Psoas muscle (tissue), 8 donors: Measurements from ENCODE around the gene HTT-AS. TPM values are rescaled to one million over a fixed set of nuclear protein-coding genes. Genes with fewer than 3 reads are reported as not detected.

ENCODE experiments used
- ATAC-seq, 4 donors: fragments of 200-7000 bp; cut with Tn5 transposase; one replicate each; pipeline ENCODE4 v1.9.1; 2020; ENCODE audit warnings: moderate library complexity in 3 of 4, mild to moderate bottlenecking in 2 of 4
- DNase-seq, 2 donors: peaks; one replicate each; pipeline ENCODE4 v3.0.0-alpha.2; 2020
- H3K27ac ChIP-seq: fragments of 200-600 bp; one replicate; pipeline ENCODE4 v1.8.0; 2022
- H3K27me3 ChIP-seq, 3 donors: fragments of 200-600 bp in 1 of 3; one replicate each; pipeline versions ENCODE4 v1.6.1 to v1.8.0; 2013 to 2022; ENCODE audit warnings: low read length in 2 of 3, mild to moderate bottlenecking in 2 of 3, moderate library complexity in 1 of 3; ENCODE audit not compliant: insufficient read depth in 3 of 3
- H3K36me3 ChIP-seq, 2 donors: fragments of 200-600 bp in 1 of 2; one replicate each; pipeline versions ENCODE4 v1.6.1 to v1.8.0; 2013 to 2022; ENCODE audit warnings: low read depth in 1 of 2, mild to moderate bottlenecking in 1 of 2, moderate library complexity in 1 of 2; ENCODE audit not compliant: insufficient read depth in 1 of 2
- H3K4me1 ChIP-seq: fragments of 200-600 bp; one replicate; pipeline ENCODE4 v1.8.0; 2022
- H3K4me3 ChIP-seq: fragments of 200-600 bp; one replicate; pipeline ENCODE4 v1.8.0; 2022; ENCODE audit warnings: mild to moderate bottlenecking
- H3K9me3 ChIP-seq: fragments of 200-600 bp; one replicate; pipeline ENCODE4 v1.8.0; 2022
- WGBS, 3 donors: extraction: QIAGEN DNeasy Blood & Tissue Kit; methylation state at CpG; one replicate each; pipeline versions ENCODE4 v1.1.6 to v1.1.7; 2013; 5-methylcytosine and 5-hydroxymethylcytosine counted together
- intact Hi-C, 2 donors: fragments of 100-400 bp; cut with DNase I; formaldehyde crosslinking; loops; one replicate each; pipeline versions ENCODE4 v1.11.0 to v1.14.2; 2022
- long read RNA-seq, 2 donors: library from polyadenylated mRNA; unstranded; transcript quantifications; one replicate each; pipeline ENCODE4 v2.0.0, GENCODE V29; 2021
- polyA plus RNA-seq, 3 donors: library from polyadenylated mRNA; stranded (reverse); fragments of 200-250 nt; gene quantifications; one replicate each; pipeline ENCODE4 v1.2.3, GENCODE V29; 2013
- total RNA-seq, 4 donors: library from RNA; stranded (reverse); fragmentation: NEBNext Ultra II Directional in 2 of 4; extraction: Animal tissue kit (Norgen Biotek cat#: 25700) in 2 of 4; gene quantifications; one replicate each; pipeline versions ENCODE4 v1.2.1 to v1.2.4, GENCODE V29; 2021 to 2023
- TF ChIP-seq, protein P1 (sequence below): fragments of 200-600 bp; IDR thresholded peaks from one replicate; pipeline ENCODE4 v1.8.0; 2022; ENCODE audit warnings: antibody characterized with exemption
- donor health status: healthy with polysubstance abuse.
- donor health status: DM: no; HTN: no; CAD: no; lungs with moderate emphysema.
- donor health status: Bipolar disorder and iron deficiency.
- donor health status: healthy.
- donor health status: DM: yes; HTN: yes; CAD: no.
- donor health status: DM: no; HTN: no; CAD: no.
- donor health status: DM: no; HTN: no; CAD: no.
- donor health status: DM: yes; HTN: yes; CAD: no.

HTT-AS gene
- total RNA-seq (not detected), polyA plus RNA-seq (not detected)
- long read RNA-seq, donor 1, result 0 reads
- long read RNA-seq, donor 2, result 0 reads

DNA sequence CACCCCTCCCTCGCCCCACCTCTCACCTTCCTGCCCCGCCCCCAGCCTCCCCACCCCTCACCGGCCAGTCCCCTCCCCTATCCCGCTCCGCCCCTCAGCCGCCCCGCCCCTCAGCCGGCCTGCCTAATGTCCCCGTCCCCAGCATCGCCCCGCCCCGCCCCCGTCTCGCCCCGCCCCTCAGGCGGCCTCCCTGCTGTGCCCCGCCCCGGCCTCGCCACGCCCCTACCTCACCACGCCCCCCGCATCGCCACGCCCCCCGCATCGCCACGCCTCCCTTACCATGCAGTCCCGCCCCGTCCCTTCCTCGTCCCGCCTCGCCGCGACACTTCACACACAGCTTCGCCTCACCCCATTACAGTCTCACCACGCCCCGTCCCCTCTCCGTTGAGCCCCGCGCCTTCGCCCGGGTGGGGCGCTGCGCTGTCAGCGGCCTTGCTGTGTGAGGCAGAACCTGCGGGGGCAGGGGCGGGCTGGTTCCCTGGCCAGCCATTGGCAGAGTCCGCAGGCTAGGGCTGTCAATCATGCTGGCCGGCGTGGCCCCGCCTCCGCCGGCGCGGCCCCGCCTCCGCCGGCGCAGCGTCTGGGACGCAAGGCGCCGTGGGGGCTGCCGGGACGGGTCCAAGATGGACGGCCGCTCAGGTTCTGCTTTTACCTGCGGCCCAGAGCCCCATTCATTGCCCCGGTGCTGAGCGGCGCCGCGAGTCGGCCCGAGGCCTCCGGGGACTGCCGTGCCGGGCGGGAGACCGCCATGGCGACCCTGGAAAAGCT, at the start of gene HTT-AS, which contains the start of gene HTT:
Gene HTT-AS, minus strand, starts transcription at position 461 of the 768 bp plus-strand sequence.
Gene HTT, plus strand, starts transcription at position 604 of the 768 bp plus-strand sequence. Its CDS starts 145 bp downstream, at position 749.
- intact Hi-C loops, result no loop called here
- H3K36me3 ChIP-seq, result no peaks in the 10 kb centered on the region
- WGBS, 3 donors, result 1 to 2% (median 1%) methylated on average over 51 to 79 of the region's 81 CpGs
- peaks cover 22% of the 10 kb centered on the region for H3K4me1 ChIP-seq
- H3K9me3 ChIP-seq, result no peaks in the 10 kb centered on the region
- peak; percentile 90 to 93 (median 92) for ATAC-seq
- peak; percentile 97 to 99 for DNase-seq
- peak within 1 kb of the TSS; percentile 85 for H3K4me3 ChIP-seq
- H3K27me3 ChIP-seq, result no peaks in the 10 kb centered on the region
- TF ChIP-seq, protein P1, sequence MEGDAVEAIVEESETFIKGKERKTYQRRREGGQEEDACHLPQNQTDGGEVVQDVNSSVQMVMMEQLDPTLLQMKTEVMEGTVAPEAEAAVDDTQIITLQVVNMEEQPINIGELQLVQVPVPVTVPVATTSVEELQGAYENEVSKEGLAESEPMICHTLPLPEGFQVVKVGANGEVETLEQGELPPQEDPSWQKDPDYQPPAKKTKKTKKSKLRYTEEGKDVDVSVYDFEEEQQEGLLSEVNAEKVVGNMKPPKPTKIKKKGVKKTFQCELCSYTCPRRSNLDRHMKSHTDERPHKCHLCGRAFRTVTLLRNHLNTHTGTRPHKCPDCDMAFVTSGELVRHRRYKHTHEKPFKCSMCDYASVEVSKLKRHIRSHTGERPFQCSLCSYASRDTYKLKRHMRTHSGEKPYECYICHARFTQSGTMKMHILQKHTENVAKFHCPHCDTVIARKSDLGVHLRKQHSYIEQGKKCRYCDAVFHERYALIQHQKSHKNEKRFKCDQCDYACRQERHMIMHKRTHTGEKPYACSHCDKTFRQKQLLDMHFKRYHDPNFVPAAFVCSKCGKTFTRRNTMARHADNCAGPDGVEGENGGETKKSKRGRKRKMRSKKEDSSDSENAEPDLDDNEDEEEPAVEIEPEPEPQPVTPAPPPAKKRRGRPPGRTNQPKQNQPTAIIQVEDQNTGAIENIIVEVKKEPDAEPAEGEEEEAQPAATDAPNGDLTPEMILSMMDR, result peak; percentile 9
- H3K27ac ChIP-seq, result peak within 1 kb of the TSS; percentile 89

DNA sequence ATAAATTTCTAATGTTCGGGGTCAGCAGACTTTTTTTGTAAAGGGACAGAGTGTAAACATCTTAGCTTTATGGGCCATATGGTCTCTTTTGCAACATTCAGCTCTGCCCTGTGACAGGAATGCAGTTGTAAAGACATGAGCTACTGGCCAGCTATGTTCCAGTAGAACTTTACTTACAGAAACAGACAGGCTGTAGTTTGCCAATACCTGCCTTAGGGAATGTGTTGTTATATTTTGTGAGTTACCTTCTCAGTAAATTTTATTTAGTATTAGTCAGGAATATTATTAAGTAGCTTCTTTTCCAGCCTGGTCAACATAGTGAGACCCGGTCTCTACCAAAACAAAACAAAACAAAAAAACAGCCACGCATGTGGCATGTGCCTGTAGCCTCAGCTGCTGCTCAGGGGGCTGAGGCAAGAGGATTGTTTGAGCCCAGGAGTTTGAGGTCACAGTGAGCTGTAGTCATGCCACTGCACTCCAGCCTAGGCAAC, 48.9 kb upstream of the HTT-AS start:
- Histone ChIP-seq H3K4me3 (no peak overlapping the region), H3K36me3 (peaks cover 0 to 59% of the 10 kb centered on the region in 2 donors), H3K4me1 (peaks cover 23% of the 10 kb centered on the region), H3K9me3 (no peaks in the 10 kb centered on the region), H3K27ac (peak overlapping the region; percentile 69), H3K27me3 (no peaks in the 10 kb centered on the region)
- ATAC-seq, result peak; percentile 76 to 87 (median 82)
- 23 to 28% (median 27%) methylated on average over 3 of the region's 3 CpGs for WGBS, 3 donors
- TF ChIP-seq, protein P1, result no peak
- DNase-seq, result no peak
- intact Hi-C loops, result no loop called here

DNA sequence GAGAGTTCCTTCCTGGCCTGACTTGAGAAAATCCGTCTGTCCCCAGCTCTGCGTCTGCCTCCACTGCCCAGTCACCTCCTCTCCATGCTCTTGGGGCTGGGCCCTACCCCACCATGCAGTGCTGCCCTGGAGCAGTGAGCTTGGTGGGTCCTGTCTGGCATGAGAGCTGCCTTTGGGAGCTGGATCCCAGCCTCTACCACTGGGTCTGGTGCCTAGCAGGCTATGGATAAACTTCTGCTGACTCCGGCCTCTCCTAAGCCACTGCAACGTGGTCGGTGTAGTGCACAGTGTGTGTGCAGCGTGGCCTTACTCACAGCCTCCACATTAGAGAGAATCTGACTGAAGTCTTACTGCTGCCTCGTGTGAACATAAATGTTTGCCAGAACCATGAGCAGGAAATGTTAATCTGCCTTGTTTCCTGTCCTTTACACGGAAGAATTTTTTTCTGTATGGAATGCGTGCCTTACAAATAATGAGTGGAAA, 47.8 kb upstream of the HTT-AS start:
- no peak overlapping the region for H3K4me3 ChIP-seq
- intact Hi-C loops, result no loop called here
- no peaks in the 10 kb centered on the region for H3K27me3 ChIP-seq
- H3K9me3 ChIP-seq, result no peaks in the 10 kb centered on the region
- peak overlapping the region; percentile 69 for H3K27ac ChIP-seq
- 41 to 59% (median 42%) methylated on average over 9 of the region's 9 CpGs for WGBS, 3 donors
- ATAC-seq (peak; percentile 57 to 78 (median 70)), DNase-seq (no peak)
- H3K36me3 ChIP-seq, result peaks cover 0 to 59% of the 10 kb centered on the region in 2 donors
- TF ChIP-seq, protein P1, result no peak
- peaks cover 23% of the 10 kb centered on the region for H3K4me1 ChIP-seq

DNA sequence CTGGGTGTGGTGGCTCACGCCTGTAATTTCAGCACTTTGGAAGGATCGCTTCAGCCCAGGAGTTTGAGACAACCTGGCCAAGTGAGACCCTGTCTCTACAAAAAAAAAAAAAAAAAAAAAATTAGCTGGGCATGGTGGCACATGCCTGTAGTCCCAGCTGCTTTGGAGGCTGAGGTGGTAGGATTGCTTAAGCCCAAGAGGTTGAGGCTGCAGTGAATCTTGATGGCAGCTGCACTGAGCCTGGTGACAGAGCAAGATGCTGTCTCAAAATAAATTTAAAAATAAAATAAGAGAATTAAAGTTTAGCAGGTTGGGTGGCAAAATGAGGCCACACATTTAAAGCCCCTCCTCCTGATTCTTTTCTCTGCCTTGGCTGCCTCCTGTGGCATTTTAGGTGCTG, 47.3 kb upstream of the HTT-AS start:
- peaks cover 23% of the 10 kb centered on the region for H3K4me1 ChIP-seq
- ATAC-seq (peak in 1 of 4 donors; percentile 29), DNase-seq (no peak)
- TF ChIP-seq, protein P1, result no peak
- H3K36me3 ChIP-seq, result peaks cover 0 to 59% of the 10 kb centered on the region in 2 donors
- H3K27me3 ChIP-seq, result no peaks in the 10 kb centered on the region
- intact Hi-C loops, result no loop called here
- 93 to 96% (median 95%) methylated on average over 2 of the region's 2 CpGs for WGBS, 3 donors
- H3K27ac ChIP-seq, result peak overlapping the region; percentile 69
- no peak overlapping the region for H3K4me3 ChIP-seq
- H3K9me3 ChIP-seq, result no peaks in the 10 kb centered on the region
